ENCODE data around the gene HSPBAP1. TPM values are rescaled to one million over a fixed set of nuclear protein-coding genes. Genes with fewer than 3 reads are reported as not detected.
A peak's percentile ranks its signal among the peaks of the same experiment; 100 is the strongest.
"Not testable (repeated sequence)": the region's sequence is repeated elsewhere in the genome, so short reads cannot be mapped to it uniquely, and the experiment has no call there.

HSPBAP1 gene
- total RNA-seq, 2 experiments from 2014 or later, result 11.4 to 11.9 TPM

GRCh38 chr3:122710616-122711251 is 82.9 kb downstream of the HSPBAP1 start:
- ATAC-seq (ENCODE audit: low read depth); DNase-seq; POLR2A ChIA-PET; H3K9me3 Mint-ChIP-seq; H3K27me3 Mint-ChIP-seq: not testable (repeated sequence)
- Mint-ChIP-seq H3K36me3 (peaks cover 71% of the 10 kb centered on the region), H3K4me1 (peaks cover 40% of the 10 kb centered on the region), H3K4me3 (peak overlapping the region; percentile 55), H3K27ac (peak overlapping the region; percentile 78)

GRCh38 chr3:122705379-122705778 is 88.3 kb downstream of the HSPBAP1 start:
- no peak overlapping the region for H3K27ac Mint-ChIP-seq
- H3K36me3 Mint-ChIP-seq, result peaks cover 64% of the 10 kb centered on the region
- DNase-seq (no peak), ATAC-seq (ENCODE audit: low read depth) (no peak)
- no peaks in the 10 kb centered on the region for H3K27me3 Mint-ChIP-seq
- POLR2A ChIA-PET, result no interaction called here
- no peak overlapping the region for H3K4me3 Mint-ChIP-seq
- no peaks in the 10 kb centered on the region for H3K9me3 Mint-ChIP-seq
- H3K4me1 Mint-ChIP-seq, result peaks cover 46% of the 10 kb centered on the region

GRCh38 chr3:122700193-122700592 is 93.4 kb downstream of the HSPBAP1 start:
- Mint-ChIP-seq H3K4me1 (peaks cover 36% of the 10 kb centered on the region), H3K4me3 (no peak overlapping the region), H3K27me3 (no peaks in the 10 kb centered on the region), H3K36me3 (peaks cover 48% of the 10 kb centered on the region), H3K9me3 (no peaks in the 10 kb centered on the region), H3K27ac (no peak overlapping the region)
- POLR2A ChIA-PET, result no interaction called here
- no peak for ATAC-seq (ENCODE audit: low read depth)
- DNase-seq, result no peak

- Mint-ChIP-seq H3K9me3 (no peaks in the 10 kb centered on the region), H3K36me3 (peaks cover 44% of the 10 kb centered on the region), H3K4me3 (no peak overlapping the region), H3K27ac (no peak overlapping the region), H3K4me1 (peaks cover 35% of the 10 kb centered on the region), H3K27me3 (no peaks in the 10 kb centered on the region)
- POLR2A ChIA-PET, result no interaction called here
- ATAC-seq (ENCODE audit: low read depth), result no peak
- no peak for DNase-seq
Observed at GRCh38 chr3:122697952-122698620, 95.5 kb downstream of the HSPBAP1 start.

- Mint-ChIP-seq H3K9me3 (no peaks in the 10 kb centered on the region), H3K4me3 (no peak overlapping the region), H3K27ac (no peak overlapping the region)
Observed at GRCh38 chr3:122695927-122696561, 97.6 kb downstream of the HSPBAP1 start.

GRCh38 chr3:122694966-122695365 is 98.7 kb downstream of the HSPBAP1 start:
- POLR2A ChIA-PET, result interaction anchor here (0.9 kb wide), 1 partner anchor 16 kb away, joined by 3 read pairs; no protein-coding TSS in a partner anchor
- DNase-seq (no peak), ATAC-seq (ENCODE audit: low read depth) (no peak)
- Mint-ChIP-seq H3K4me1 (peaks cover 23% of the 10 kb centered on the region), H3K36me3 (peaks cover 43% of the 10 kb centered on the region), H3K9me3 (no peaks in the 10 kb centered on the region), H3K27me3 (no peaks in the 10 kb centered on the region), H3K27ac (peak overlapping the region; percentile 7), H3K4me3 (no peak overlapping the region)

More at GRCh38 chr3:122695927-122696561, 97.6 kb downstream of the HSPBAP1 start:
- peaks cover 49% of the 10 kb centered on the region for H3K36me3 Mint-ChIP-seq
- POLR2A ChIA-PET, result interaction anchor here (0.6 kb wide), 1 partner anchor 28 kb away, joined by 7 read pairs; no protein-coding TSS in a partner anchor
- no peak for ATAC-seq (ENCODE audit: low read depth)
- peaks cover 29% of the 10 kb centered on the region for H3K4me1 Mint-ChIP-seq
- no peak for DNase-seq
- H3K27me3 Mint-ChIP-seq, result no peaks in the 10 kb centered on the region

GRCh38 chr3:122692674-122693073 is 101.0 kb downstream of the HSPBAP1 start:
- peaks cover 42% of the 10 kb centered on the region for H3K36me3 Mint-ChIP-seq
- POLR2A ChIA-PET, result no interaction called here
- H3K27me3 Mint-ChIP-seq, result no peaks in the 10 kb centered on the region
- H3K27ac Mint-ChIP-seq, result no peak overlapping the region
- ATAC-seq (ENCODE audit: low read depth) (no peak), DNase-seq (no peak)
- no peaks in the 10 kb centered on the region for H3K9me3 Mint-ChIP-seq
- H3K4me1 Mint-ChIP-seq, result peaks cover 21% of the 10 kb centered on the region
- H3K4me3 Mint-ChIP-seq, result no peak overlapping the region

GRCh38 chr3:122691195-122691594 is 102.4 kb downstream of the HSPBAP1 start:
- POLR2A ChIA-PET, result no interaction called here
- ATAC-seq (ENCODE audit: low read depth), result no peak
- peaks cover 29% of the 10 kb centered on the region for H3K4me1 Mint-ChIP-seq
- H3K36me3 Mint-ChIP-seq, result peaks cover 50% of the 10 kb centered on the region
- no peaks in the 10 kb centered on the region for H3K9me3 Mint-ChIP-seq
- H3K27me3 Mint-ChIP-seq, result no peaks in the 10 kb centered on the region
- no peak overlapping the region for H3K4me3 Mint-ChIP-seq
- H3K27ac Mint-ChIP-seq, result no peak overlapping the region
- DNase-seq, result no peak

GRCh38 chr3:122690096-122690495 is 103.5 kb downstream of the HSPBAP1 start:
- H3K9me3 Mint-ChIP-seq, result no peaks in the 10 kb centered on the region
- no peaks in the 10 kb centered on the region for H3K27me3 Mint-ChIP-seq
- ATAC-seq (ENCODE audit: low read depth), result no peak
- H3K4me1 Mint-ChIP-seq, result peaks cover 30% of the 10 kb centered on the region
- peak overlapping the region; percentile 35 for H3K27ac Mint-ChIP-seq
- H3K4me3 Mint-ChIP-seq, result no peak overlapping the region
- peaks cover 48% of the 10 kb centered on the region for H3K36me3 Mint-ChIP-seq
- POLR2A ChIA-PET, result no interaction called here
- DNase-seq, result no peak

Other genes starting within 250 kb of the HSPBAP1 start
- 100 to 1,000 TPM; 107 to 114 TPM for gene PARP9, start 229.5 kb downstream of the HSPBAP1 start, total RNA-seq
- 100 to 1,000 TPM; 116 to 117 TPM for gene DTX3L, start 229.5 kb downstream of the HSPBAP1 start, total RNA-seq
- 10 to 100 TPM; 49.1 to 52.8 TPM for gene PARP15, start 216.2 kb downstream of the HSPBAP1 start, total RNA-seq
- 100 to 1,000 TPM; 128 to 129 TPM for gene PARP14, start 113.0 kb downstream of the HSPBAP1 start, total RNA-seq
- 1 to 10 TPM; 3.2 to 3.4 TPM for gene SLC49A4, start 1.2 kb upstream of the HSPBAP1 start, total RNA-seq
- gene SEMA5B, start 233.9 kb upstream of the HSPBAP1 start, total RNA-seq, result under 1 TPM; 0.17 to 0.28 TPM

Data from activated naive CD8-positive, alpha-beta T cell treated with anti-CD3 and anti-CD28 coated beads, Interleukin-2, amount 10 ng/mL, durations not matched to agents 7 days and 5 days (primary cell).